Neural cell (in vitro differentiated cells): ENCODE data around the gene CACUL1. TPM values are rescaled to one million over a fixed set of nuclear protein-coding genes. Genes with fewer than 3 reads are reported as not detected.

Experiments
- H2AFZ ChIP-seq: fragments of 200-600, 300-800 bp; sonication (generic), shearing (Covaris generic); 2 replicates; pipeline ENCODE4 v1.6.0; 2014; ENCODE audit warnings: low read depth, mild to moderate bottlenecking, antibody characterized with exemption, low read length, moderate library complexity
- H3F3A ChIP-seq: fragments of 200-600 bp; shearing (Covaris generic); 2 replicates; pipeline ENCODE4 v1.6.1; 2016; ENCODE audit warnings: mild to moderate bottlenecking, moderate library complexity, mixed read lengths, antibody characterized with exemption, low read length; ENCODE audit not compliant: insufficient read depth, poor library complexity, severe bottlenecking
- H3K27ac ChIP-seq: fragments of 200-600, 300-800 bp; sonication (generic), shearing (Covaris generic); 2 replicates; pipeline ENCODE4 v1.5.1; 2014; ENCODE audit warnings: mild to moderate bottlenecking, low read length, moderate library complexity
- H3K27me3 ChIP-seq: fragments of 300-800, 200-600 bp; sonication (generic), shearing (Covaris generic); 2 replicates; pipeline ENCODE4 v1.6.0; 2014; ENCODE audit warnings: mild to moderate bottlenecking, low read depth, low read length, moderate library complexity; ENCODE audit not compliant: insufficient read depth
- H3K36me3 ChIP-seq: fragments of 300-800, 200-600 bp; sonication (generic), shearing (Covaris generic); 2 replicates; pipeline ENCODE4 v1.5.1; 2014; ENCODE audit warnings: mild to moderate bottlenecking, antibody characterized with exemption, low read length, moderate library complexity; ENCODE audit not compliant: insufficient read depth
- H3K4me2 ChIP-seq: fragments of 300-800, 200-600 bp; sonication (generic), shearing (Covaris generic); 2 replicates; pipeline ENCODE4 v1.6.0; 2014; ENCODE audit warnings: mild to moderate bottlenecking, low read length
- H3K4me3 ChIP-seq: fragments of 300-800, 200-600 bp; sonication (generic), shearing (Covaris generic); 2 replicates; pipeline ENCODE4 v1.5.1; 2014; ENCODE audit warnings: mild to moderate bottlenecking, low read length, moderate library complexity
- H3K79me2 ChIP-seq: fragments of 200-600 bp; shearing (Covaris generic); replicated peaks from 2 replicates; pipeline ENCODE4 v1.6.0; 2014; ENCODE audit warnings: mild to moderate bottlenecking, low read length, moderate library complexity; ENCODE audit not compliant: insufficient read depth
- H3K9ac ChIP-seq: fragments of 300-800, 200-600 bp; sonication (generic), shearing (Covaris generic); 2 replicates; pipeline ENCODE4 v1.6.1; 2016; ENCODE audit warnings: mild to moderate bottlenecking, low read length, mixed read lengths
- H3K9me2 ChIP-seq: fragments of 200-600 bp; shearing (Covaris generic); 2 replicates; pipeline ENCODE4 v1.6.1; 2016; ENCODE audit warnings: mild to moderate bottlenecking, low read length, mixed read lengths; ENCODE audit not compliant: insufficient read depth
- H3K9me3 ChIP-seq: fragments of 200-600, 300-800 bp; sonication (generic), shearing (Covaris generic); 2 replicates; pipeline ENCODE4 v1.6.1; 2016; ENCODE audit warnings: mild to moderate bottlenecking, mixed run types, low read length, moderate library complexity, mixed read lengths
- H4K20me1 ChIP-seq: fragments of 200-600 bp; shearing (Covaris generic); 2 replicates; pipeline ENCODE4 v1.6.1; 2016; ENCODE audit warnings: mild to moderate bottlenecking, mixed run types; ENCODE audit not compliant: insufficient read depth
- CTCF ChIP-seq: fragments of 450-650 bp; IDR thresholded peaks from 2 replicates; pipeline ENCODE4 v1.5.1; 2014; ENCODE audit warnings: antibody characterized with exemption, mild to moderate bottlenecking, moderate library complexity; ENCODE audit not compliant: poor library complexity, severe bottlenecking
- EP300 ChIP-seq: fragments of 450-650 bp; conservative IDR thresholded peaks from 2 replicates; pipeline ENCODE4 v1.6.1; 2014; ENCODE audit warnings: antibody characterized with exemption, mild to moderate bottlenecking, moderate library complexity; ENCODE audit not compliant: poor library complexity, severe bottlenecking
- EZH2 ChIP-seq: fragments of 200-600, 300-800 bp; shearing (Covaris generic), sonication (generic); IDR thresholded peaks from 2 replicates; pipeline ENCODE4 v1.6.1; 2014; ENCODE audit warnings: antibody characterized with exemption, low read length, borderline replicate concordance, mild to moderate bottlenecking; ENCODE audit not compliant: insufficient read depth, poor library complexity, severe bottlenecking
- MXI1 ChIP-seq: fragments of 450-650 bp; conservative IDR thresholded peaks from 2 replicates; pipeline ENCODE4 v1.6.1; 2014; ENCODE audit warnings: antibody characterized with exemption, mild to moderate bottlenecking; ENCODE audit not compliant: poor library complexity, severe bottlenecking
- POLR2AphosphoS5 ChIP-seq: IDR thresholded peaks from 2 replicates; pipeline ENCODE4 v1.6.1; 2012
- RAD21 ChIP-seq: fragments of 450-650 bp; conservative IDR thresholded peaks from 2 replicates; pipeline ENCODE4 v1.6.1; 2014; ENCODE audit warnings: antibody characterized with exemption, mild to moderate bottlenecking, moderate library complexity
- REST ChIP-seq: IDR thresholded peaks from 2 replicates; pipeline ENCODE4 v1.6.1; 2012; ENCODE audit warnings: borderline replicate concordance
- SMC3 ChIP-seq: fragments of 450-650 bp; conservative IDR thresholded peaks from 2 replicates; pipeline ENCODE4 v1.6.1; 2014; ENCODE audit warnings: antibody characterized with exemption, mild to moderate bottlenecking, moderate library complexity; ENCODE audit not compliant: poor library complexity
- TAF1 ChIP-seq: IDR thresholded peaks from 2 replicates; pipeline ENCODE4 v1.6.1; 2012; ENCODE audit warnings: low read depth
- polyA plus RNA-seq: library from polyadenylated mRNA; depleted of rRNA; stranded (reverse); fragments of >200 nt; gene quantifications from 2 replicates; pipeline ENCODE4 v1.2.3, GENCODE V29; 2014

The CACUL1 gene
- polyA plus RNA-seq, 1 donor from 2014 or later: 12.8 TPM

GRCh38 chr10:118748041-118748440 is 6.7 kb downstream of the CACUL1 start:
- peaks cover 91% of the 10 kb centered on the region for H3K79me2 ChIP-seq
- H3K27ac ChIP-seq: no peak overlapping the region
- H3K4me3 ChIP-seq: no peak overlapping the region
- no peaks in the 10 kb centered on the region for H3K9me3 ChIP-seq
- H3K27me3 ChIP-seq: no peaks in the 10 kb centered on the region
- H2AFZ ChIP-seq: no peak overlapping the region
- TF ChIP-seq CTCF (no peak), MXI1 (no peak), RAD21 (no peak), EZH2 (no peak), TAF1 (no peak), REST (no peak), EP300 (no peak), POLR2AphosphoS5 (no peak), SMC3 (no peak)
- no peaks in the 10 kb centered on the region for H3K9me2 ChIP-seq
- no peak overlapping the region for H3K4me2 ChIP-seq
- no peaks in the 10 kb centered on the region for H3K36me3 ChIP-seq
- H3F3A ChIP-seq: no peaks in the 10 kb centered on the region
- H3K9ac ChIP-seq: no peak overlapping the region
- no peaks in the 10 kb centered on the region for H4K20me1 ChIP-seq

- no peaks in the 10 kb centered on the region for H3F3A ChIP-seq
- no peaks in the 10 kb centered on the region for H4K20me1 ChIP-seq
- no peaks in the 10 kb centered on the region for H3K27me3 ChIP-seq
- H3K4me2 ChIP-seq: no peak overlapping the region
- no peak overlapping the region for H3K27ac ChIP-seq
- TF ChIP-seq REST: no peak
- TF ChIP-seq CTCF: no peak
- TF ChIP-seq POLR2AphosphoS5: no peak
- TF ChIP-seq EP300: no peak
- TF ChIP-seq EZH2: no peak
- no peak for TF ChIP-seq TAF1
- no peak for TF ChIP-seq SMC3
- TF ChIP-seq RAD21: no peak
- no peak for TF ChIP-seq MXI1
- H3K4me3 ChIP-seq: no peak overlapping the region
- H3K79me2 ChIP-seq: peaks cover 91% of the 10 kb centered on the region
- no peaks in the 10 kb centered on the region for H3K36me3 ChIP-seq
- H3K9me2 ChIP-seq: no peaks in the 10 kb centered on the region
- H2AFZ ChIP-seq: no peak overlapping the region
- no peak overlapping the region for H3K9ac ChIP-seq
- H3K9me3 ChIP-seq: no peaks in the 10 kb centered on the region
Measured at GRCh38 chr10:118746246-118746645, 8.5 kb downstream of the CACUL1 start.
